Measurements from ENCODE around the gene CNOT2. TPM values are rescaled to one million over a fixed set of nuclear protein-coding genes. Genes with fewer than 3 reads are reported as not detected.

Gene CNOT2
- polyA plus RNA-seq, 1 of the 3 experiments (the other 2 are of a cell fraction) = 45.3 TPM

GRCh38 chr12:70197345-70197744 lies 45.9 kb upstream of the CNOT2 start:
- H3K9ac ChIP-seq = no peak overlapping the region
- no peaks in the 10 kb centered on the region for H3K79me2 ChIP-seq (ENCODE audit: insufficient read depth)
- no peaks in the 10 kb centered on the region for H3K27me3 ChIP-seq (ENCODE audit: insufficient read depth)
- no peaks in the 10 kb centered on the region for H3K36me3 ChIP-seq (replicated peaks in 1 of 2; ENCODE audit: control insufficient read depth in 1 of 2, insufficient read depth in 2 of 2, low read length in 1 of 2)
- no peaks in the 10 kb centered on the region for H3K9me3 ChIP-seq
- ChIA-PET CTCF (interaction anchor here (0.5 kb wide), 1 partner anchor 29 kb away, joined by 3 read pairs; no protein-coding TSS in a partner anchor), POLR2A (no interaction called here)
- H2AFZ ChIP-seq (ENCODE audit: low read depth) = no peak overlapping the region
- no peak overlapping the region for H3K27ac ChIP-seq (ENCODE audit: low read depth in 2 of 2, low read length in 1 of 2)
- no peaks in the 10 kb centered on the region for H4K20me1 ChIP-seq (ENCODE audit: insufficient read depth)
- no peak for DNase-seq
- H3K4me1 ChIP-seq (ENCODE audit: control insufficient read depth in 1 of 2, insufficient read depth in 2 of 2, low read depth in 1 of 2, low read length in 1 of 2) = peaks cover 0 to 14% of the 10 kb centered on the region in 2 experiments; a peak in 1 of 4 replicates
- TF ChIP-seq FOXM1 (IDR thresholded peaks at IDR 0.05; ENCODE audit: low read depth) (no peak), RXRA (IDR thresholded peaks at IDR 0.05; ENCODE audit: borderline replicate concordance, low read depth) (no peak), EP300 (IDR thresholded peaks at IDR 0.05; ENCODE audit: borderline replicate concordance in 1 of 2, low read depth in 1 of 2, low read length in 1 of 2) (no peak), REST (IDR thresholded peaks at IDR 0.05; ENCODE audit: low read depth, low read length) (no peak)
- H3K4me2 ChIP-seq = no peak overlapping the region
- no peaks in the 10 kb centered on the region for H3K9me2 ChIP-seq
- H3F3A ChIP-seq (replicated peaks; ENCODE audit: insufficient read depth) = no peaks in the 10 kb centered on the region
- H3K4me3 ChIP-seq (ENCODE audit: low read depth in 2 of 2, low read length in 1 of 2) = no peak overlapping the region

GRCh38 chr12:70213707-70214106 lies 29.5 kb upstream of the CNOT2 start:
- Histone ChIP-seq H3K27me3 (ENCODE audit: insufficient read depth) (no peaks in the 10 kb centered on the region), H2AFZ (ENCODE audit: low read depth) (no peak overlapping the region), H3K4me2 (no peak overlapping the region), H3K27ac (ENCODE audit: low read depth in 2 of 2, low read length in 1 of 2) (no peak overlapping the region), H4K20me1 (ENCODE audit: insufficient read depth) (no peaks in the 10 kb centered on the region), H3K79me2 (ENCODE audit: insufficient read depth) (no peaks in the 10 kb centered on the region), H3K9me2 (no peaks in the 10 kb centered on the region), H3K4me3 (ENCODE audit: low read depth in 2 of 2, low read length in 1 of 2) (no peak overlapping the region), H3K9me3 (0 out of 2 replicates have a peak, but pooled peaks cover 14% of the 10 kb centered on the region), H3K9ac (no peak overlapping the region), H3K4me1 (ENCODE audit: control insufficient read depth in 1 of 2, insufficient read depth in 2 of 2, low read depth in 1 of 2, low read length in 1 of 2) (no peaks in the 10 kb centered on the region), H3K36me3 (replicated peaks in 1 of 2; ENCODE audit: control insufficient read depth in 1 of 2, insufficient read depth in 2 of 2, low read length in 1 of 2) (no peaks in the 10 kb centered on the region), H3F3A (replicated peaks; ENCODE audit: insufficient read depth) (no peaks in the 10 kb centered on the region)
- POLR2A ChIA-PET = interaction anchor here (1.0 kb wide), 1 partner anchor 13 kb away, joined by 3 read pairs; no protein-coding TSS in a partner anchor
- CTCF ChIA-PET = no interaction called here
- no peak for TF ChIP-seq REST (IDR thresholded peaks at IDR 0.05; ENCODE audit: low read depth, low read length)
- DNase-seq = no peak

Data from SK-N-SH (cell line).